GM13977 (cell line): ENCODE results near the gene NDE1.
"Not testable (repeated sequence)": the region's sequence is repeated elsewhere in the genome, so short reads cannot be mapped to it uniquely, and the experiment has no call there.

Experiments
- DNase-seq: peaks from one replicate; pipeline ENCODE4 v3.0.0; 2012; ENCODE audit warnings: low spot score
- CTCF ChIP-seq: IDR thresholded peaks from 2 replicates; pipeline ENCODE4 v1.5.1; 2012; ENCODE audit warnings: mild to moderate bottlenecking, control low read depth; ENCODE audit not compliant: insufficient read depth; ENCODE audit errors: extremely low read depth, missing control alignments
- in situ Hi-C: fragments of 300-500 bp; cut with MboI; formaldehyde crosslinking; loops from one replicate; pipeline ENCODE4 v1.12.0; 2022; ENCODE audit warnings: low sequenced_read_pairs, low pct_unique_long_range_greater_than_20kb, mixed read lengths, inconsistent platforms; ENCODE audit not compliant: unreplicated experiment

The NDE1 gene

GRCh38 chr16:15676506-15676905 lies 26.5 kb downstream of the NDE1 start:
- DNase-seq: no peak
- in situ Hi-C loops: no loop called here
- no peak for TF ChIP-seq CTCF

GRCh38 chr16:15677447-15677846 lies 27.4 kb downstream of the NDE1 start:
- no peak for TF ChIP-seq CTCF
- no peak for DNase-seq
- in situ Hi-C loops: no loop called here

- TF ChIP-seq CTCF: peak; percentile 40
- no peak for DNase-seq
- in situ Hi-C loops: no loop called here
These were observed 32.1 kb downstream of the NDE1 start for GRCh38 chr16:15682105-15682570.

GRCh38 chr16:15686287-15686686 lies 36.2 kb downstream of the NDE1 start:
- TF ChIP-seq CTCF: no peak
- no peak for DNase-seq
- in situ Hi-C loops: no loop called here

GRCh38 chr16:15689290-15689689 lies 39.2 kb downstream of the NDE1 start:
- in situ Hi-C loops: no loop called here
- TF ChIP-seq CTCF: no peak
- DNase-seq: no peak

GRCh38 chr16:15690296-15690695 lies 40.3 kb downstream of the NDE1 start:
- in situ Hi-C loops: no loop called here
- TF ChIP-seq CTCF: no peak
- DNase-seq: no peak

- no peak for DNase-seq
- in situ Hi-C loops: no loop called here
- no peak for TF ChIP-seq CTCF
These were observed 41.0 kb downstream of the NDE1 start for GRCh38 chr16:15691046-15691445.

GRCh38 chr16:15692508-15692907 lies 42.5 kb downstream of the NDE1 start:
- DNase-seq, in situ Hi-C loops: not testable (repeated sequence)
